Mesothelial cell of epicardium (in vitro differentiated cells): ENCODE results near the gene CEP112. TPM values are rescaled to one million over a fixed set of nuclear protein-coding genes. Genes with fewer than 3 reads are reported as not detected.
A peak's percentile ranks its signal among the peaks of the same experiment; 100 is the strongest.
"Not testable (repeated sequence)": the region's sequence is repeated elsewhere in the genome, so short reads cannot be mapped to it uniquely, and the experiment has no call there.

Source experiments
- DNase-seq, 2 experiments: peaks; one replicate each; pipeline ENCODE4 v3.0.0; 2021; ENCODE audit warnings: low spot score in 2 of 2; ENCODE audit not compliant: unreplicated experiment in 2 of 2
- H3K27ac Mint-ChIP-seq: 2 replicates; pipeline ENCODE4 v1.8.0; 2021; ENCODE audit warnings: mixed read lengths
- H3K27me3 Mint-ChIP-seq: 2 replicates; pipeline ENCODE4 v1.8.0; 2021; ENCODE audit warnings: low read depth, mixed read lengths
- H3K36me3 Mint-ChIP-seq: 2 replicates; pipeline ENCODE4 v1.8.0; 2021; ENCODE audit warnings: mixed read lengths
- H3K4me1 Mint-ChIP-seq: 2 replicates; pipeline ENCODE4 v1.8.0; 2021; ENCODE audit warnings: mixed read lengths
- H3K4me3 Mint-ChIP-seq: 2 replicates; pipeline ENCODE4 v1.8.0; 2021; ENCODE audit warnings: mild to moderate bottlenecking, moderate library complexity, mixed read lengths
- H3K9me3 Mint-ChIP-seq: 2 replicates; pipeline ENCODE4 v1.8.0; 2021; ENCODE audit warnings: mixed read lengths
- CTCF ChIP-seq: fragments of 200-600 bp; sonication (generic); IDR thresholded peaks from one replicate; pipeline ENCODE4 v1.5.0; 2021; ENCODE audit warnings: antibody characterized with exemption; ENCODE audit not compliant: unreplicated experiment
- total RNA-seq: library from RNA; stranded (reverse); gene quantifications from 3 replicates; pipeline ENCODE4 v1.2.1, GENCODE V29; 2021

CEP112 gene
- total RNA-seq, 1 donor from 2014 or later, result 24.0 TPM

- Mint-ChIP-seq H3K27me3 (no peaks in the 10 kb centered on the region), H3K4me3 (no peak overlapping the region), H3K36me3 (no peaks in the 10 kb centered on the region), H3K9me3 (peaks cover 3% of the 10 kb centered on the region), H3K27ac (no peak overlapping the region), H3K4me1 (peaks cover 9% of the 10 kb centered on the region)
- DNase-seq, result no peak
- TF ChIP-seq CTCF, result peak; percentile 33
Observed at GRCh38 chr17:65794572-65794971, 397.4 kb downstream of the CEP112 start.

- no peak for DNase-seq
- H3K9me3 Mint-ChIP-seq, result no peaks in the 10 kb centered on the region
Observed at GRCh38 chr17:65790241-65790640, 401.7 kb downstream of the CEP112 start.

GRCh38 chr17:65787503-65787902 lies 404.4 kb downstream of the CEP112 start:
- Mint-ChIP-seq H3K27me3 (no peaks in the 10 kb centered on the region), H3K4me3 (no peak overlapping the region), H3K36me3 (peaks cover 3% of the 10 kb centered on the region), H3K27ac (no peak overlapping the region), H3K9me3 (peaks cover 5% of the 10 kb centered on the region), H3K4me1 (peaks cover 30% of the 10 kb centered on the region)
- TF ChIP-seq CTCF, result no peak
- no peak for DNase-seq

More at GRCh38 chr17:65790241-65790640, 401.7 kb downstream of the CEP112 start:
- no peak overlapping the region for H3K4me3 Mint-ChIP-seq
- H3K27me3 Mint-ChIP-seq, result no peaks in the 10 kb centered on the region
- no peak overlapping the region for H3K27ac Mint-ChIP-seq
- no peak for TF ChIP-seq CTCF
- H3K4me1 Mint-ChIP-seq, result peaks cover 22% of the 10 kb centered on the region
- H3K36me3 Mint-ChIP-seq, result no peaks in the 10 kb centered on the region

- Mint-ChIP-seq H3K9me3 (peaks cover 13% of the 10 kb centered on the region), H3K36me3 (peaks cover 8% of the 10 kb centered on the region), H3K4me3 (no peak overlapping the region), H3K27me3 (no peaks in the 10 kb centered on the region), H3K4me1 (peaks cover 21% of the 10 kb centered on the region), H3K27ac (no peak overlapping the region)
- no peak for TF ChIP-seq CTCF
- DNase-seq, result no peak
Observed at GRCh38 chr17:65786479-65786878, 405.5 kb downstream of the CEP112 start.

- Mint-ChIP-seq H3K27ac (peak overlapping the region; percentile 65), H3K27me3 (no peaks in the 10 kb centered on the region), H3K4me1 (peaks cover 25% of the 10 kb centered on the region), H3K9me3 (peaks cover 19% of the 10 kb centered on the region), H3K36me3 (peaks cover 10% of the 10 kb centered on the region), H3K4me3 (no peak overlapping the region)
- TF ChIP-seq CTCF, result no peak
- DNase-seq, result no peak
Observed at GRCh38 chr17:65785109-65785508, 406.8 kb downstream of the CEP112 start.

GRCh38 chr17:65783845-65784334 lies 408.0 kb downstream of the CEP112 start:
- H3K27ac Mint-ChIP-seq, result peak overlapping the region; percentile 15
- H3K4me3 Mint-ChIP-seq, result no peak overlapping the region
- peaks cover 19% of the 10 kb centered on the region for H3K9me3 Mint-ChIP-seq
- DNase-seq, result no peak
- no peak for TF ChIP-seq CTCF
- H3K4me1 Mint-ChIP-seq, result peaks cover 30% of the 10 kb centered on the region
- peaks cover 10% of the 10 kb centered on the region for H3K36me3 Mint-ChIP-seq
- H3K27me3 Mint-ChIP-seq, result no peaks in the 10 kb centered on the region

GRCh38 chr17:65782104-65782706 lies 409.7 kb downstream of the CEP112 start:
- not testable (repeated sequence) for H3K27me3 Mint-ChIP-seq, DNase-seq, H3K27ac Mint-ChIP-seq, H3K4me3 Mint-ChIP-seq
- Mint-ChIP-seq H3K36me3 (peaks cover 10% of the 10 kb centered on the region), H3K4me1 (peaks cover 22% of the 10 kb centered on the region), H3K9me3 (peaks cover 19% of the 10 kb centered on the region)
